ENCODE results near the gene MFSD6.
A peak's percentile ranks its signal among the peaks of the same experiment; 100 is the strongest.

Gene MFSD6

DNA sequence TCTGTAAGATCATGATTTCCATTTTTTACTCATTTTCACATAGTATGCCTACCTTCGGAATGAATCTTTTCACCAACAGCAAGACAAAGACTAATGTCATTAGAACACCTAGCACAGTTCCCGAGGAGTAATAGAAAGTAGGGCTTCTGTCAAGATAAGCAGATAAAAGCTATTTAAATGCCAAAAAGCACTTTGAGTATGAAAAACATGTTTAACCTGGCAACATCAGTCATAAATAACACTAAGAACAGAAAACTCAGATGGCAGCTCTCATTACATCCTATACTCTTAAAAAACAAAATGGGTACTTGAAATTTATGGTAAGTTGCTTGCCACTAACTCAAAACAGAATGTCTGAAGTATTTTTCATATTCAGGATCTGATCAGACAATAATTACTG is 109.3 kb downstream of the MFSD6 start:
- Mint-ChIP-seq H3K27ac (no peak overlapping the region), H3K4me1 (peaks cover 57% of the 10 kb centered on the region), H3K36me3 (peaks cover 64% of the 10 kb centered on the region), H3K4me3 (no peak overlapping the region), H3K9me3 (no peaks in the 10 kb centered on the region), H3K27me3 (no peaks in the 10 kb centered on the region)
- CTCF ChIA-PET, result no interaction called here
- no peak for DNase-seq

DNA sequence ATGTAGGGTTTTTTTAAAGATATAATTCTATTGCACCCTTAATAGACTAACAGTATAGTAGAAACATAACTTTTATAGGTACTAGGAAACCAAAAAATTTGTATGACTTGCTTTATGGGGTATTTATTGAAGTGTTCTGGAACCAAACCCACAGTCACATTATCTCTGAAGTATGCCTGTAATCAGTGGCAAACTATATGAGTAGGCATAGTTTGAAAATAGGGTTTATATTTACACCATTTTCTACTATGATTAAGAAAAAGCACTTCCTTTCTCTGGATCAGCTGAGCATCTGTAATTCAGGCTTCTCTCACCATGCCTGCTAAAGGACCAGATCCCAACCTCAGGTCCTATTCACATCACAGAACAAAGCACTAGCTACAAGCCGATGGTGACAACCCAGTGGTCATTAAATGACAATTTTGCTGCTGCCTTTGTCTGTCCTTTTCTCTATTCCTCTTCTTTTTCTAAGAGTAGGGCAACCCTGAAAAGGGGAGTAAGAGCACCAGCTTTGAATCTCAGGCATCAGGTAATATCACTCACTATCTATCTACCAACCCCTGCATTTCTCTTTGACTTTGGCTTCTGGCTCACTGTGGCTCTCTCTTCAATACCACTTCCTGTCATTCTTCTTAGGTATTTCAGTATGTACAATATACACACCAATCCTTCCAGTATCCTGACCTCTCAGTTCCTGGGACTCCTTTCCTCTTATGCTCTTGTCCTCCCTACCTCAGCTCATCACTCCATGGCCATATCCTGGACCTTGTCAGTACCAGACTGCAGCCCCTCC is 112.0 kb downstream of the MFSD6 start:
- CTCF ChIA-PET, result interaction anchor here (1.5 kb wide), 1 partner anchor 14 kb away, joined by 4 read pairs; the partner anchor contains the start of gene NEMP2
- no peaks in the 10 kb centered on the region for H3K27me3 Mint-ChIP-seq
- no peak overlapping the region for H3K4me3 Mint-ChIP-seq
- peak overlapping the region; percentile 25 for H3K27ac Mint-ChIP-seq
- H3K9me3 Mint-ChIP-seq, result no peaks in the 10 kb centered on the region
- peaks cover 62% of the 10 kb centered on the region for H3K36me3 Mint-ChIP-seq
- peaks cover 48% of the 10 kb centered on the region for H3K4me1 Mint-ChIP-seq
- DNase-seq, result no peak

DNA sequence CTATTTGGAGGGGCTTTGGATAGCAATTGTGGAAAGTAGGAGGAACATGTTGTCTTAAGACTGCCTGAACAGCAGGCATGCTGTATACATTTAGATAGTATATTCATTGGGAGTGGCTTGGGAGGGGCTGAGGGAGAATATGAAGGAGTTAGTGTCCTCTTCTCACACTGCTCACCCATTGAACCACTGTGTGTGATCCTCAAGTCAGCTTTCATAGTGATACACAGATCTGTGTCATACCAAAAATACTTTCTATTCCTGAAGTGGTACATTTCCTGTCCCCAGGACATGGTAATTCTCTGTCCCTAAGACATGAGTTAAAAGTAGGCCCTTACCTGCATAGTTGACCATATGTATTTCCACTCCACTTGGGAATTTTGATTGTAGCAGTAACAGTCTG is 116.8 kb downstream of the MFSD6 start:
- DNase-seq, result no peak
- H3K27me3 Mint-ChIP-seq, result no peaks in the 10 kb centered on the region
- peaks cover 54% of the 10 kb centered on the region for H3K36me3 Mint-ChIP-seq
- no peaks in the 10 kb centered on the region for H3K9me3 Mint-ChIP-seq
- H3K4me3 Mint-ChIP-seq, result no peak overlapping the region
- CTCF ChIA-PET, result no interaction called here
- peaks cover 51% of the 10 kb centered on the region for H3K4me1 Mint-ChIP-seq
- no peak overlapping the region for H3K27ac Mint-ChIP-seq

DNA sequence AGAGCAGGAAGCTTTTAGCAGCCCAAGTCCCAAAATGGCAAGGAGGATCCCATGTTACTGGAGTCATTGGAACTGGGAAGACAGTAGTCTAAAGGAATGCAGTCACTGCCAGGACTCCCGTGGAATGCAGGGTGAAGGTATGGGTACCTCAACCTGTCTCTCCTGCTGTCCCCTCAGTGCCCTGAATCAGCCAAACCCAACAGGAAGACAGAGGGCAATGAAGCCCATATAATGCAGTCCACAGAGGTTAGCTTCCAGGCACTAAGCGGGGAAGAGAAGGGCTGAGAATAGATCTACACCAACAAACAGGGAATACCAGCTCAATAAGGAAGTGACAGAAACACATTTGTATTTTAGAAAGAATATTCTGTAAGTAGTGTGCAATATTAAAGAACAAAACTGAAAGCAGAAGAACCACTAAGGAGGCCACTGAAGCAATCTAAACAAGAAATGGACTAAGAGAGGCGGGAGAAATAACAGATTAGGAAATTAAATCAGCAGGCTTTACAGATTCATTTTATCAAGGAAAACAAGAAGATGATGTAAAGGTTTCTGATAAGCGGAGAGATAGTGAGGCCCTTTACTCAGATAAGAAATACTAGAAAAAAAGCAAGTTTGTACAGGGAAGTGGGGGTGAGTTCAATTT is 118.1 kb downstream of the MFSD6 start:
- H3K4me1 Mint-ChIP-seq, result peaks cover 50% of the 10 kb centered on the region
- peaks cover 43% of the 10 kb centered on the region for H3K36me3 Mint-ChIP-seq
- no peak for DNase-seq
- CTCF ChIA-PET, result interaction anchor here (1.1 kb wide), 1 partner anchor 11 kb away, joined by 4 read pairs; no protein-coding TSS in a partner anchor
- H3K27ac Mint-ChIP-seq, result no peak overlapping the region
- H3K9me3 Mint-ChIP-seq, result no peaks in the 10 kb centered on the region
- H3K27me3 Mint-ChIP-seq, result no peaks in the 10 kb centered on the region
- no peak overlapping the region for H3K4me3 Mint-ChIP-seq

DNA sequence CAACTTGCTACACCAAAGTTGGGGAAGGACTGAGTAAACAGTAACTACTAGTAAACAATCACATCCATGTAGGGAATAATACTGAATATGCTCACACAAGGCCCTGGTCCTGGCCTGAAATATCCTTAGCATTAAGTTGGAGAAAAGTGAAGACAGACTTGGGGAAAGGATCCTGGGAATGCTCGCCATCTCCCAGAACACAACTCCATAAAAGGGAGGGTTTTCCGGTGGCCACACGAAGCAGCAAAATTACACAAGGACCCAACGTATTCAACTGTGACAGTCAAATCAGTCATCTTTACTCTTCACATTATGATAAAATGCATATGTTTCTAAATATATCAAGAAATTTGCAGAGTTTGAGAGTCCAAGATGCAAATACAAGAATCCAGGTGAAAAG is 119.1 kb downstream of the MFSD6 start:
- no peaks in the 10 kb centered on the region for H3K9me3 Mint-ChIP-seq
- H3K4me1 Mint-ChIP-seq, result peaks cover 52% of the 10 kb centered on the region
- H3K4me3 Mint-ChIP-seq, result no peak overlapping the region
- no peaks in the 10 kb centered on the region for H3K27me3 Mint-ChIP-seq
- no peak for DNase-seq
- H3K36me3 Mint-ChIP-seq, result peaks cover 38% of the 10 kb centered on the region
- no peak overlapping the region for H3K27ac Mint-ChIP-seq
- CTCF ChIA-PET, result no interaction called here

DNA sequence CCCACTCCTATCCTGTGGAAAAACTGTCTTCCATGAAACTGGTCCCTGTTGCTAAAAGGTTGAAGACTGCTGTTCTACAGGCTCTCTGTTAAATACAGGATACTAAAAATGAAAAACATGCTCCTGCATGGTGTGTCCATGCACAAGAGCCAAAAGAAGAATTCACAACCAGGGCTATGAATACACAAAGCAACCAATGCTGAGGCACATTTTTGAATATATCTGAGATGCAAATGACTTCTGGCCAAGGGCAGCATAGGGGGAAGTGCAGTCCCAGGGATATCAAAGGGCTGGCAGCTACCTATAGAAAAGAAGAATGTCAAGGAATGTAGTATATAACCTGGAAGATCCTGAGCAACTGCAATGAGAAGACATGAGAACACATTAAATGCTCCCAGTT is 119.8 kb downstream of the MFSD6 start:
- no peak overlapping the region for H3K4me3 Mint-ChIP-seq
- CTCF ChIA-PET, result no interaction called here
- H3K4me1 Mint-ChIP-seq, result peaks cover 59% of the 10 kb centered on the region
- H3K36me3 Mint-ChIP-seq, result peaks cover 31% of the 10 kb centered on the region
- no peak for DNase-seq
- H3K27me3 Mint-ChIP-seq, result no peaks in the 10 kb centered on the region
- H3K9me3 Mint-ChIP-seq, result no peaks in the 10 kb centered on the region
- H3K27ac Mint-ChIP-seq, result no peak overlapping the region

DNA sequence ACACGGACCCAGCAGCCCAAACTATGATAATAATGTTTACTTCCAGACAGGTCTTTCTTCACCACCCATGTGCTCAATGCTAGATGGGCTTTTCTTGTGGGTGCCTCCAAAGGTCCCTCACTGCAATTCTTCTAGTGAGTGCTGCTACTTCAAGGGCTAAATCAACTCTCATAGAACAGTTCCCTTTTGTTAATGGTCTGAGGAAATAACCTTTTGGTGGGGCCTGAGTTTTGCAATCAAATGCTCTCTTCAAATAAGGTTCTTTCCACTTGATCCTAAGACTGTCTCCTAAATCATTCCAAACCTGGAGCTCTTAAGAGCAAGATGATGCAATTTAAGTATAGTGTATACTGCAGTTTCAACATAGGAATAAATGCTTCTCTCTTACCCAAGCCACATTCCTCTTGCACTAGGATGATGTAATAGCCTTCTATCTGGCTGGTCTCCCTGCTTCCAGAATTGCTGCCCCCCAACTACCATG is 120.4 kb downstream of the MFSD6 start:
- Mint-ChIP-seq H3K9me3 (no peaks in the 10 kb centered on the region), H3K4me3 (no peak overlapping the region), H3K27ac (no peak overlapping the region), H3K27me3 (no peaks in the 10 kb centered on the region), H3K4me1 (peaks cover 66% of the 10 kb centered on the region), H3K36me3 (peaks cover 27% of the 10 kb centered on the region)
- DNase-seq, result no peak
- CTCF ChIA-PET, result interaction anchor here (0.9 to 1.2 kb wide), 2 partner anchors 11 to 151 kb away, joined by 4 to 6 read pairs; no protein-coding TSS in a partner anchor

DNA sequence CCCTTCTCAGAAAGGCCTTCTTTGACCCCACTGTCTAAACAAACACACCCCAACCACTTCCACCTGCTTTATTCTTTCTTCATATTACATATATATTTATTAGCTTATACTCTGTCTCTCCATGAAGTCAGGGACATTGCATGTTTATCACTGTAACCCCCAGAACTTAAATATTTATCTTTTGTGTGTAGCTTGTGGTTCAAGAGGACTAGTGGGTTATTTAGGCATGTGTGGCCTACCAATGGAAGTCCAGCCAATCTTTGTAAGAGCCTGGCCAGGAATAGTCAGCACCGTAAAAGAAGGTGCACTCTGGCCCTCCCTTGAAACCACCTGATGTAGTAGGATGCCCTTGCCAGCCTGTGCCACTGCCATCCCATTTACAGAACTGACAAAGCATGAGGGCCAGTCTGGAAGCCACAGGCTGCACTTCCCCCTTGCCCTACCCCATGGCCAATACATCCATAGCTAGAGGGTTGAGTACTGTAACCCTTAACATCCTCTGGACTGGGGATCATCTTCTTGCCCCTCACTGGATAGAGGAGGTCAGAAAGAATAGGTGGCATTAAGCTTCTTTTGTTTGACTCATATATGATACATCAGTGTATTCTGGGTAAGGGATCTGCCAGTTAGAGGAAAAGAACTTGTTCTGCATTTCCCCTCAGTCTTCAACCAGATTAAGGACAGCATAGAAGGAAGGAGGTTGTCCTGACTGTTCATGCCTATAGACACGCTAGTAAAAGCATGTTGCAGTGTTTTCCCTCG is 121.5 kb downstream of the MFSD6 start:
- Mint-ChIP-seq H3K4me3 (no peak overlapping the region), H3K27me3 (no peaks in the 10 kb centered on the region), H3K36me3 (peaks cover 21% of the 10 kb centered on the region), H3K27ac (no peak overlapping the region), H3K9me3 (no peaks in the 10 kb centered on the region), H3K4me1 (peaks cover 68% of the 10 kb centered on the region)
- DNase-seq, result no peak
- CTCF ChIA-PET, result interaction anchor here (0.9 to 1.2 kb wide), 2 partner anchors 10 to 150 kb away, joined by 4 to 6 read pairs; no protein-coding TSS in a partner anchor

DNA sequence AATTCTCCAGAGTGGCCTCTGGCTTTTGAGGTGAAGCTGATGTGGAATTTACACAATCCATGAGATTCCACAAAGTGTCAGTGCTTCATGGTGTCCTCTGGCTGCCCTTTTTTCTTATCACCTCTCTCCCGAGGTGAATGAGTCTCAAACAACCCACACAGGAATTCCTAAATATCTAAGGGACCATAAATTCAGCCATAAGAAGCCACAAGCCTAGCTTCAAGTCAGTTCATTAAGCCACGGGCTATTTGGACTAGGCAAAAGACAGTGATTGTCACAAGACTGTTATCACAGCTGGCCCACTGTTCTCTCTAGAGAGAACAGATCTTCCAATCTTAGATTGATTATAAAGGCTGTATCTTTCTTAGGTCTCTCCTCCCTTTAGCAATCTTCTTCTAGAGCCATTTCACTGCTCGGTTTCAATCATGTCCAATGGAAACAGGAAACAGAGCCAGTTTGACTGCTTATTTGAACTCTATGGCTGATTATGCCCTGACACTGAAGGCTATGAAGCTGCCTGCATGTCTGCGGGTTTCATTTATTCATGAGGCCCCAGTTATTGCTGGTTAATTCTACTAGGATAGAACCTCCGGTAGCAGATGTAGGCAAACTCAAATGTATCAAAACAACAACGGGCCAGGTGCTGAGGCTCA is 122.2 kb downstream of the MFSD6 start:
- H3K27me3 Mint-ChIP-seq, result no peaks in the 10 kb centered on the region
- H3K27ac Mint-ChIP-seq, result no peak overlapping the region
- no peaks in the 10 kb centered on the region for H3K9me3 Mint-ChIP-seq
- DNase-seq, result no peak
- CTCF ChIA-PET, result interaction anchor here (0.6 kb wide), 1 partner anchor 19 kb away, joined by 3 read pairs; no protein-coding TSS in a partner anchor
- peaks cover 65% of the 10 kb centered on the region for H3K4me1 Mint-ChIP-seq
- H3K36me3 Mint-ChIP-seq, result peaks cover 17% of the 10 kb centered on the region
- H3K4me3 Mint-ChIP-seq, result no peak overlapping the region

DNA sequence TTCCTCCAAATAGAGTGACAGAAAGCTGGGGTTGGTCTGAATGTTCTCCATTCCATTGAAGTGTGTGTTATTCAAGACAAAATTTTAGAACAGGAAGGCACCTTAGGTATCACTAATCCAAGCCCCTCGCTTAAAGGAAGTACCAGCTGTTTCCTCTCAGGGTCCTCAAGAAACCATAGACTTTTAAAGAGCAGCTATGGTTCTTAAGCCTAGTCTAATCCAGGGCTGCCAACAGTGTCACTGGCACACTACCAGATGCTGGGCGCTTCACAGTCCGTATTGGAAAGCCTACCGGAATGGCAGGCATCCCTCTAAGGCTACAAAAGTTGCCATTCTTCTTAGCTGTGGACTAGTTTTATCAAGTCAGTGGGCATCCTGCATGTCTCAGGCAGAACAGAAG is 124.4 kb downstream of the MFSD6 start:
- Mint-ChIP-seq H3K4me3 (peak overlapping the region; percentile 95), H3K27ac (peak overlapping the region; percentile 100), H3K36me3 (peaks cover 28% of the 10 kb centered on the region), H3K9me3 (peaks cover 9% of the 10 kb centered on the region), H3K27me3 (no peaks in the 10 kb centered on the region), H3K4me1 (peaks cover 65% of the 10 kb centered on the region)
- CTCF ChIA-PET, result interaction anchor here (0.7 to 1.7 kb wide), 3 partner anchors 99 to 149 kb away, joined by 3 to 5 read pairs (median 4); no protein-coding TSS in a partner anchor
- no peak for DNase-seq

DNA sequence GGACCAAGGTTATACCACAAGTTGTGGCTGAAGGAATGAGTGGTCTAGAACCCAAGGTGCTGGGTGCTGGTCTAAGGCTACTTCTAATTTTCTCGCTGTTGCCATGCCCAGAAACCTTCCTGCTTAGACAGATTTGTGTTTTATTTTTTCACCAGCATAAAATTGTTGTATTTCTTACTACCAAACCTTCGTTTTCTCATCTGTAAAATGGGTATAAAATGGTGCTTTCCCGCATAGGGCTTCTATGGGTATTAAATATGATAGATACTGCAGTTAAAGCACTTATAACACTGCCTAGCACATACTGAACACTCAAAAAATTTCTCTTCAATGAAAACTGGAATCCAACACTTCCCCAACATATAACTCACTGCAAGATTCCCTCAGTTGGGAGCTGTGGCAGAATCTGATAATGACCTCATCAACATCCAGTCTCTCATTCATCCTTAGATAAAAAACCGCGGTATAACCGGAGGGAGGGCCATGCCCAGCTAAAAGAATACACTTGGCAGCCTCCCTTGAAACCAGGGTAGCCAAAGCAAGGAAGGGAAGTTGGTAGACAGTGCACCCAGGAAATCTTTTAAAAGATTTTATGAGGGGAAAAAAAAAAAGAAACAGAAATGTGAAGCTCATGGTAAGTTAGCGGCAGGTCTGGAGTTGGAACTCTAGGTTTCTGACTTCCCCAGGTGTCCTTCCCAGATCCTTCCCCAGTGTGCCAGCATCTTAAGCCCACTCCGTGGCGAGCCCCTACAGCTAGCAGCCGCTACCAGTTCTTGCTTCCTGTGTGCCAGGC is 125.2 kb downstream of the MFSD6 start:
- peaks cover 65% of the 10 kb centered on the region for H3K4me1 Mint-ChIP-seq
- CTCF ChIA-PET, result interaction anchor here (0.6 to 1.7 kb wide), 5 partner anchors 13 to 150 kb away, joined by 3 to 5 read pairs (median 4); no protein-coding TSS in a partner anchor
- H3K4me3 Mint-ChIP-seq, result peak overlapping the region; percentile 95
- peaks cover 29% of the 10 kb centered on the region for H3K36me3 Mint-ChIP-seq
- H3K27me3 Mint-ChIP-seq, result no peaks in the 10 kb centered on the region
- DNase-seq, result no peak
- H3K9me3 Mint-ChIP-seq, result peaks cover 16% of the 10 kb centered on the region
- peak overlapping the region; percentile 100 for H3K27ac Mint-ChIP-seq

DNA sequence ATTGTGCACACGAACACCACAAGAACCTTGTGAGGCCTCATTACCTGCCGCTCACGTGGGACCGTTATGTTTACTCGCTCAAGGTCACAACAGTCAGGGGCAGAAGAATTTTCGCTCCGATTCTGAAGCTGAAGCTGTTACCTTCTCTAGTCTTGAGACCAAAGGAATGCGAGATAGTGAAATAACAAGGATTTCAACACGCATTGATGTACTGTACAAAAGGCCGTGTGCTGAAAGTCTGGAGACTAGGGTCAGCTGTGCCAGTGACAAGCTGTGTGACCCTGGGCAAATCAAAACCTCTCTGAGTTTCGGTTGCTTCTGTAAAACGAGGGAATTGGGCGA is 125.8 kb downstream of the MFSD6 start:
- peaks cover 61% of the 10 kb centered on the region for H3K4me1 Mint-ChIP-seq
- H3K27ac Mint-ChIP-seq, result peak overlapping the region; percentile 100
- H3K27me3 Mint-ChIP-seq, result no peaks in the 10 kb centered on the region
- DNase-seq, result peak; percentile 76
- H3K4me3 Mint-ChIP-seq, result peak overlapping the region; percentile 95
- H3K36me3 Mint-ChIP-seq, result peaks cover 31% of the 10 kb centered on the region
- CTCF ChIA-PET, result interaction anchor here (0.6 to 1.7 kb wide), 4 partner anchors 14 to 151 kb away, joined by 4 to 5 read pairs (median 4); no protein-coding TSS in a partner anchor
- H3K9me3 Mint-ChIP-seq, result peaks cover 21% of the 10 kb centered on the region

Measured in activated naive CD4-positive, alpha-beta T cell treated with anti-CD3 and anti-CD28 coated beads, Interleukin-2, amount 10 ng/mL, durations not matched to agents 7 days and 5 days (primary cell).